H1 (cell line): Measurements from ENCODE around the gene ARRDC1. TPM values are rescaled to one million over a fixed set of nuclear protein-coding genes. Genes with fewer than 3 reads are reported as not detected.
A peak's percentile ranks its signal among the peaks of the same experiment; 100 is the strongest.

Experiments
- CTCF ChIA-PET: fragments of 300-600 bp; sonication (Branson Sonifier 250); formaldehyde crosslinking; loops from one replicate; lab custom pipeline; 2021; ENCODE audit not compliant: partially characterized antibody; lab: Charles Lee
- POLR2A ChIA-PET: fragments of 300-600 bp; sonication (Branson Sonifier 250); formaldehyde crosslinking; loops from one replicate; lab custom pipeline; 2021; ENCODE audit warnings: inconsistent platforms; ENCODE audit not compliant: partially characterized antibody; lab: Charles Lee
- DNase-seq, 2 experiments: peaks; one replicate each; pipeline versions ENCODE4 v3.0.0 to v3.0.0-alpha.2; 2010 to 2022; ENCODE audit warnings: low spot score in 2 of 2, low read depth in 1 of 2, mixed read lengths in 1 of 2
- FAIRE-seq: peaks from 2 replicates; lab custom pipeline; 2011; peaks lifted over from hg19 to GRCh38; lab: Jason Lieb, UNC
- H2AFZ ChIP-seq: 2 replicates; pipeline ENCODE4 v1.8.1; 2012; ENCODE audit warnings: low read length, inconsistent platforms
- H2AK5ac ChIP-seq: 2 replicates; pipeline ENCODE4 v1.6.1; 2013; ENCODE audit warnings: low read depth, low read length
- H2BK120ac ChIP-seq: replicated peaks from 2 replicates; pipeline ENCODE3; 2013; ENCODE audit warnings: low read depth, low read length, inconsistent platforms
- H2BK12ac ChIP-seq: 2 replicates; pipeline ENCODE4 v1.6.1; 2013; ENCODE audit warnings: low read depth, low read length
- H2BK15ac ChIP-seq: 2 replicates; pipeline ENCODE4 v1.6.1; 2013; ENCODE audit warnings: low read length
- H2BK20ac ChIP-seq: 2 replicates; pipeline ENCODE4 v1.6.1; 2013; ENCODE audit warnings: low read length
- H2BK5ac ChIP-seq: 2 replicates; pipeline ENCODE4 v1.6.1; 2013; ENCODE audit warnings: low read depth, low read length
- H3K14ac ChIP-seq: 2 replicates; pipeline ENCODE4 v1.6.1; 2013; ENCODE audit warnings: inconsistent platforms; ENCODE audit not compliant: insufficient read length
- H3K18ac ChIP-seq: 2 replicates; pipeline ENCODE4 v1.6.1; 2013; ENCODE audit warnings: low read length; ENCODE audit errors: extremely low read depth
- H3K23ac ChIP-seq: 2 replicates; pipeline ENCODE4 v1.6.1; 2013; ENCODE audit warnings: inconsistent platforms; ENCODE audit not compliant: insufficient read length
- H3K23me2 ChIP-seq: 2 replicates; pipeline ENCODE4 v1.6.1; 2013; ENCODE audit warnings: low read depth, low read length
- H3K27ac ChIP-seq: 2 replicates; pipeline ENCODE4 v1.6.1; 2011; ENCODE audit warnings: low read depth, low read length, inconsistent platforms
- H3K27me3 ChIP-seq, 4 experiments: replicated peaks in 1 of 4; 1 replicate in 1 of 4; 2 replicates in 3 of 4; pipeline versions ENCODE4 v1.6.1 to v1.8.1; 2011 to 2013; ENCODE audit warnings: low read length in 3 of 4, mild to moderate bottlenecking in 3 of 4, inconsistent platforms in 2 of 4, mixed read lengths in 2 of 4, moderate library complexity in 1 of 4; ENCODE audit not compliant: control insufficient read depth in 3 of 4, insufficient read depth in 3 of 4; ENCODE audit errors: extremely low read depth in 1 of 4
- H3K36me3 ChIP-seq, 4 experiments: 2 replicates each; pipeline versions ENCODE4 v1.6.1 to v1.8.1; 2011 to 2013; ENCODE audit warnings: mild to moderate bottlenecking in 4 of 4, low read length in 3 of 4, moderate library complexity in 2 of 4, control low read depth in 1 of 4, inconsistent platforms in 1 of 4; ENCODE audit not compliant: insufficient read depth in 4 of 4, control insufficient read depth in 2 of 4
- H3K4ac ChIP-seq: replicated peaks from 2 replicates; pipeline ENCODE3; 2013; ENCODE audit warnings: low read length, low read depth, mixed read lengths, inconsistent platforms; ENCODE audit not compliant: insufficient read length
- H3K4me1 ChIP-seq, 4 experiments: replicated peaks in 1 of 4; 1 replicate in 1 of 4; 2 replicates in 3 of 4; pipeline versions ENCODE4 v1.6.1 to v1.8.1; 2011 to 2013; ENCODE audit warnings: low read length in 3 of 4, inconsistent platforms in 2 of 4, mixed read lengths in 1 of 4; ENCODE audit not compliant: insufficient read depth in 4 of 4, control insufficient read depth in 3 of 4
- H3K4me2 ChIP-seq, 2 experiments: 2 replicates each; pipeline versions ENCODE4 v1.6.1 to v1.8.1; 2011 to 2013; ENCODE audit warnings: low read depth in 2 of 2, low read length in 2 of 2, control low read depth in 1 of 2, inconsistent platforms in 1 of 2, mild to moderate bottlenecking in 1 of 2; ENCODE audit not compliant: insufficient read depth in 1 of 2
- H3K4me3 ChIP-seq, 4 experiments: fragments of 200-600, 300-600 bp in 1 of 4; sonication (generic), shearing (Covaris generic), sonication (Bioruptor Twin) in 1 of 4; 2 replicates each; pipeline versions ENCODE4 v1.5.1 to v1.8.1; 2011 to 2016; ENCODE audit warnings: low read length in 4 of 4, low read depth in 3 of 4, control low read depth in 2 of 4, inconsistent platforms in 2 of 4, mild to moderate bottlenecking in 2 of 4, mixed read lengths in 1 of 4, moderate library complexity in 1 of 4; ENCODE audit not compliant: insufficient read depth in 2 of 4; ENCODE audit errors: extremely low read depth in 1 of 4
- H3K56ac ChIP-seq: replicated peaks from 2 replicates; pipeline ENCODE3; 2013; ENCODE audit warnings: low read depth, mild to moderate bottlenecking, mixed read lengths, low read length, inconsistent platforms; ENCODE audit not compliant: insufficient read length
- H3K79me1 ChIP-seq: 2 replicates; pipeline ENCODE4 v1.6.1; 2013; ENCODE audit warnings: low read depth, low read length, control low read depth
- H3K79me2 ChIP-seq, 2 experiments: 2 replicates each; pipeline versions ENCODE4 v1.6.1 to v1.8.1; 2012 to 2013; ENCODE audit warnings: low read length in 2 of 2, mild to moderate bottlenecking in 2 of 2, inconsistent platforms in 1 of 2; ENCODE audit not compliant: insufficient read depth in 2 of 2, control insufficient read depth in 1 of 2
- H3K9ac ChIP-seq, 4 experiments: replicated peaks in 1 of 4; 1 replicate in 1 of 4; 2 replicates in 3 of 4; pipeline versions ENCODE4 v1.6.1 to v1.8.1; 2011 to 2013; ENCODE audit warnings: low read depth in 3 of 4, low read length in 3 of 4, control low read depth in 2 of 4, mild to moderate bottlenecking in 2 of 4, moderate library complexity in 2 of 4, inconsistent platforms in 1 of 4; ENCODE audit errors: extremely low read depth in 1 of 4
- H3K9me3 ChIP-seq, 2 experiments: 2 replicates each; pipeline versions ENCODE4 v1.6.1 to v1.8.1; 2012 to 2013; ENCODE audit warnings: mild to moderate bottlenecking in 2 of 2, moderate library complexity in 2 of 2, control low read depth in 1 of 2, inconsistent platforms in 1 of 2, low read depth in 1 of 2, low read length in 1 of 2, mixed read lengths in 1 of 2; ENCODE audit not compliant: insufficient read depth in 2 of 2
- H4K20me1 ChIP-seq, 2 experiments: replicated peaks in 1 of 2; 2 replicates each; pipeline versions ENCODE3 to v1.8.1; 2011 to 2013; ENCODE audit warnings: inconsistent platforms in 2 of 2, low read length in 2 of 2, mild to moderate bottlenecking in 1 of 2; ENCODE audit not compliant: insufficient read depth in 2 of 2, control insufficient read depth in 1 of 2
- H4K5ac ChIP-seq: 2 replicates; pipeline ENCODE4 v1.6.1; 2013; ENCODE audit warnings: low read length, low read depth, mixed read lengths, inconsistent platforms; ENCODE audit not compliant: insufficient read length
- H4K8ac ChIP-seq: 2 replicates; pipeline ENCODE4 v1.8.0; 2013; ENCODE audit warnings: mild to moderate bottlenecking, moderate library complexity, low read length, inconsistent platforms; ENCODE audit not compliant: insufficient read depth; ENCODE audit errors: extremely low read depth
- H4K91ac ChIP-seq: replicated peaks from 2 replicates; pipeline ENCODE3; 2013; ENCODE audit warnings: low read length, mixed read lengths, inconsistent platforms; ENCODE audit not compliant: insufficient read length
- ASH2L ChIP-seq: fragments of 200-600, 300-600 bp; sonication (generic); IDR thresholded peaks from one replicate; pipeline ENCODE4 v1.7.1; 2017; ENCODE audit warnings: low read length
- BRCA1 ChIP-seq: IDR thresholded peaks from 2 replicates; pipeline ENCODE4 v1.6.1; 2012; ENCODE audit warnings: low read depth, low read length, improper control_type of control experiment
- CBX5 ChIP-seq: fragments of 300-800, 300-1000 bp; sonication (generic); IDR thresholded peaks from 2 replicates; pipeline ENCODE4 v1.7.1; 2016; ENCODE audit warnings: antibody characterized with exemption, low read length, low read depth
- CEBPB ChIP-seq: IDR thresholded peaks from 2 replicates; pipeline ENCODE4 v1.6.1; 2012; ENCODE audit warnings: low read depth, low read length
- KDM5A ChIP-seq: fragments of 200-600 bp; IDR thresholded peaks from 2 replicates; pipeline ENCODE4 v1.7.1; 2012; ENCODE audit warnings: mild to moderate bottlenecking, low read length, inconsistent platforms, mixed read lengths
- NANOG ChIP-seq: IDR thresholded peaks from 2 replicates; pipeline ENCODE4 v1.6.1; 2011; ENCODE audit warnings: low read length, low read depth, mild to moderate bottlenecking, inconsistent platforms; ENCODE audit not compliant: insufficient read depth, poor library complexity, severe bottlenecking
- SIN3A ChIP-seq, 2 experiments: IDR thresholded peaks in 1 of 2; conservative IDR thresholded peaks in 1 of 2; 2 replicates each; pipeline ENCODE4 v1.6.1; 2011 to 2012; ENCODE audit warnings: low read length in 2 of 2, improper control_type of control experiment in 1 of 2, low read depth in 1 of 2, mild to moderate bottlenecking in 1 of 2
- SRF ChIP-seq: IDR thresholded peaks from 2 replicates; pipeline ENCODE4 v1.6.1; 2011; ENCODE audit warnings: mild to moderate bottlenecking, low read depth, low read length, moderate library complexity
- YY1 ChIP-seq: IDR thresholded peaks from 2 replicates; pipeline ENCODE4 v1.6.1; 2011; ENCODE audit warnings: low read depth, mild to moderate bottlenecking, low read length
- WGBS, 2 experiments: shearing (Covaris generic) in 1 of 2; methylation state at CpG; one replicate each; pipeline versions ENCODE4 v1.1.6 to v1.1.7; 2013 to 2015; ENCODE audit warnings: low lambda C conversion rate in 2 of 2, mixed read lengths in 2 of 2, inconsistent platforms in 1 of 2, low coverage in 1 of 2, missing lambda C conversion rate in 1 of 2; ENCODE audit not compliant: insufficient replicate concordance in 2 of 2, insufficient coverage in 1 of 2, insufficient read length in 1 of 2; ENCODE audit errors: extremely low coverage in 1 of 2, missing lambda C conversion rate in 1 of 2; 5-methylcytosine and 5-hydroxymethylcytosine counted together
- polyA plus RNA-seq, 7 experiments: library from polyadenylated mRNA; depleted of rRNA in 3 of 7; stranded (reverse) in 5 of 7; unstranded in 2 of 7; fragments of >200 nt in 5 of 7; fragments of 200-250 nt in 2 of 7; gene quantifications; 1 replicate in 5 of 7; 2 replicates in 1 of 7; 4 replicates in 1 of 7; pipeline versions ENCODE4 v1.2.1 to v1.2.3, GENCODE V29; 2011 to 2013; ENCODE audit warnings: missing spikeins in 2 of 7, mixed read lengths in 2 of 7
- total RNA-seq: library from RNA; stranded (reverse); fragmentation: NEBNext Ultra II Directional; extraction: Animal tissue kit (Norgen Biotek cat#: 25700); gene quantifications from 2 replicates; pipeline ENCODE4 v1.2.1, GENCODE V29; 2021

Gene ARRDC1
- total and polyA plus RNA-seq, 2 of the 8 experiments (the other 6 are each of a cell fraction or from before 2014, with no cell fraction given), result 22.0 to 58.4 TPM

DNA sequence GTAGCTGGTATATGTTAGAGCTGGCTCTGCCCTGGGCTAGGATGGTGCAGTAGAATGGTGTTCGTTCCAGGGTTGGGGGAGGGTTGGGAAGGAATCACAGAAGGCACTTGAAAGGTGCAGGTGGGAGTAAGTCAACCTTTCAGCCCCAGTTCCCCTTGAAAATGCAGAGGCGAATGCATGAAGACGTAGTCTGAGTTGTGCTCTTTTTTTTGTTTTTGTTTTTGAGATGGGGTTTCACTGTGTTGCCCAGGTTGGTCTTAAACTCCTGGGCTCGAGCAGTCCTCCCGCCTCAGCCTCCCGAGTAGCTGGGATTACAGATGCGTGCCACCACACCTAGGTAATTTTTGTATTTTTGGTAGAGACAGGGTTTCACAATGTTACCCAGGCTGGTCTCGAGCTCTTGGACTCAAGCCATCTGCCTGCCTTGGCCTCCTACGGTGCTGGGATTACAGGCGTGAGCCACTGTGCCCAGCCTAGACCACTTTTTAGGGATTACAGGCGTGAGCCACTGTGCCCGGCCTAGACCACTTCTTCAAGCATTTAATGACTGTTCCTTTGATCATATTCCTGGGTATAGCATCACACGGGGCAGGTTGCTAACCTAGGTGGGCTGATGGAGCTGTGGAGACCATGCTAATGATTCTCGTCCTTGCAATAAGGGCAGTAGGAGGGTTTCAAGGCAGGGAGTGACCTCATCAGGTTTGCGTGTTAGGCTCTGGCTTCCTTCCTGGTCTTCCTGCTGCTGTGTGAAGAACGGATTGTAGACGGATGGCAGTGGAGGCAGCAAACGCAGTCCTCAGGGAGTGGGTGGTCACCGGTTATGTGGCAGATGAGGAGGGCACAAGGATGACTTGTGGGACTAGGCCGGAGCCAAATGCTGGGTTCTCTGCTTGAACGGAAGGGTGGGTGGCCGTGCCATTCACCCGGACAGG lies 27.0 kb downstream of the ARRDC1 start:
- Histone ChIP-seq H3K9ac (no peak overlapping the region; a peak in 1 of 7 replicates), H2BK120ac (no peak overlapping the region), H2BK5ac (peak overlapping the region; percentile 40; the same call in 1 of the 2 replicates), H3K56ac (no peak overlapping the region), H3K27ac (no peak overlapping the region), H2AK5ac (0 out of 2 replicates have a peak overlapping the region, but pooled peaks have one; percentile 24), H3K14ac (no peak overlapping the region), H4K8ac (peak overlapping the region; percentile 57; the same call in 1 of the 2 replicates), H3K4me1 (peaks cover 0 to 7% (median 7%) of the 10 kb centered on the region in 4 experiments; a peak in 6 of 7 replicates), H2BK12ac (0 out of 2 replicates have a peak overlapping the region, but pooled peaks have one; percentile 2), H3K4me3 (no peak overlapping the region), H3K4me2 (no peak overlapping the region), H4K20me1 (peaks cover 21 to 26% of the 10 kb centered on the region in 2 experiments), H3K79me2 (peaks cover 46 to 96% of the 10 kb centered on the region in 2 experiments), H2BK20ac (no peak overlapping the region), H3K4ac (peak overlapping the region; percentile 67), H3K23ac (no peak overlapping the region), H3K23me2 (no peaks in the 10 kb centered on the region), H4K91ac (no peak overlapping the region), H2AFZ (no peak overlapping the region), H3K27me3 (no peaks in the 10 kb centered on the region), H2BK15ac (no peak overlapping the region), H3K9me3 (no peaks in the 10 kb centered on the region), H3K36me3 (no peaks in the 10 kb centered on the region; a peak in 1 of 8 replicates), H4K5ac (peak overlapping the region; percentile 68), H3K79me1 (peaks cover 24% of the 10 kb centered on the region), H3K18ac (no peak overlapping the region)
- TF ChIP-seq BRCA1, result no peak
- TF ChIP-seq CEBPB, result no peak
- no peak for TF ChIP-seq SRF
- no peak for TF ChIP-seq SIN3A (conservative IDR thresholded peaks at IDR 0.05 in 1 of 2, IDR thresholded peaks at IDR 0.05 in 1 of 2; ENCODE audit: low read depth in 1 of 2, low read length in 2 of 2)
- no peak for TF ChIP-seq NANOG
- TF ChIP-seq YY1, result no peak
- TF ChIP-seq CBX5, result no peak
- TF ChIP-seq KDM5A, result no peak
- TF ChIP-seq ASH2L, result no peak
- WGBS, 2 experiments, result 88% methylated on average over 23 of the region's 23 CpGs; no CpG with 5 or more reads in 1 of the 2 experiments
- ChIA-PET CTCF (interaction anchor here (0.6 to 1.8 kb wide), 7 partner anchors 11 to 271 kb away, joined by 3 to 5 read pairs (median 4); no protein-coding TSS in a partner anchor), POLR2A (interaction anchor here (0.6 to 1.8 kb wide), 5 partner anchors 13 to 40 kb away, joined by 3 to 5 read pairs (median 4); partner anchors contain the start of gene EHMT1)
- DNase-seq (no peak), FAIRE-seq (no peak)
